NCI-H748 (cell line): ENCODE data around the gene HOXA3.

Experiments used
- DNase-seq: peaks from one replicate; lab custom pipeline; 2025; ENCODE audit not compliant: unreplicated experiment; lab: John Stamatoyannopoulos, UW

HOXA3 gene

DNA sequence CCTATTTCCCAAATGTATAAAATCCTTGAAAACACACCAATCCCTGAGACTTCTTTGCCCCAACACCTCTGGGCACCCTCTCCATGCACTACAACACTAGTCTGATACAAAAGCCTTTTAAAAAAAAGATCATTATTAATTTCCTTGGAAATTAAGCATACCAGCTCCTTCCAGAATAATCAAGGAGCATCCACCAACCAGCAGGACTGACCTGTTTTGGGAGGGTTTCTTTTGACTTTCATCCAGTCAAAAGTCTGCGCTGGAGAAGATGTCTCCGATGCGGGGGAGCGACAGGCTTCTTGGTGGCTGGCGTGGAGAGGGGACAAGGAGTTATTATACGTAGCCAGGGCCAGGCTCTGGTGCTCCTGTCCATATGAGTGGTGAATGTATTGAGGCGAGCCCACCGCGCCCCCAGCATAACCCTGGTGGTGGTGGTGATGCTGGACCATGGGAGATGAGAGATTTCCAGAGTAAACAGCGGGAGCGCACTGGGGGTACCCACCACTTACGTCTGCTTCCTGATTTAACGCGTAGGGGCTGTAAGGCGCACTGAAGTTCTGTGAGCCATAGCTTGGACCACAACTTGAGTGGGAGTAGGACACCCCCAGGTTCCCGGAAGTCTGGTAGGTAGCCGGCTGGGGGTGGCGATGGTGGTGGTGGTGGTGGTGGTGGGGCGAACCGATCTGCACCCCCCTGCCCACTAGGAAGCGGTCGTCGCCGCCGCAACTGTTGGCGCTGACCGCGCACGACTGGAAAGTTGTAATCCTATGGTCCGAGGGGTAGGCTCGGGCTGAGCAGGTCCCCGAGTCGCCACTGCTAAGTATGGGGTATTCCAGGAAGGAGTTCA lies 57.1 kb downstream of the HOXA3 start:
- DNase-seq: no peak

DNA sequence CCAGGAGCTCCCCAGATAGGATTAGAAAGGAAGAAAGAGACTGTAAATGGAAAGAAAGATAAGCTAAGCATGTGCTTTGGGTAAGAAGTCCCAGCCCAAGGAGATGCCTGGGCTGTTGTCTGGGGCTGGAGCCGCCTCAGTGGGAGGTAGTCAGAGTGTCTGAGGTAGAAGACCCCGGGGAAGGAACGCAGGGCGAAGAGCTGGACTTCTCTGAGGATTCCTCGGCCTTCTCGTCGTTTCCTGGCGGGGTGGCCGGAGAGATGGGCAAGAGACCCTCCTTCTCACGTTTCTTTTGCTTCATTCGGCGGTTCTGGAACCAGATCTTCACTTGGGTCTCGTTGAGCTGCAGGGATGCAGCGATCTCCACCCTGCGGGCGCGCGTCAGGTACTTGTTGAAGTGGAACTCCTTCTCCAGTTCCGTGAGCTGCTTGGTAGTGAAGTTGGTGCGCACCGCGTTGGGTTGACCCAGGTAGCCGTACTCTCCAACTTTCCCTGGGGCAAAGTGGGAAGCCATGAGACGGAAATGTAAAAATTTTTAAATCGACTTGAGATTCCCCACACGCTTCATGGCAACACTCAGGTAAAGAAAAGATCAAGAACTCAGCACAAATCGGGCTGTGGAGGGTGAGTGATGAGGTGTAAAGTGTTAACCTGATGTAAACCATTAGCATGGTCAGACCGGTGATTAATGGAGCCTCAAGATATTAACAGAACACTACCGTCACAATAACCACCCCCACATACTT lies 57.9 kb downstream of the HOXA3 start:
- no peak for DNase-seq

DNA sequence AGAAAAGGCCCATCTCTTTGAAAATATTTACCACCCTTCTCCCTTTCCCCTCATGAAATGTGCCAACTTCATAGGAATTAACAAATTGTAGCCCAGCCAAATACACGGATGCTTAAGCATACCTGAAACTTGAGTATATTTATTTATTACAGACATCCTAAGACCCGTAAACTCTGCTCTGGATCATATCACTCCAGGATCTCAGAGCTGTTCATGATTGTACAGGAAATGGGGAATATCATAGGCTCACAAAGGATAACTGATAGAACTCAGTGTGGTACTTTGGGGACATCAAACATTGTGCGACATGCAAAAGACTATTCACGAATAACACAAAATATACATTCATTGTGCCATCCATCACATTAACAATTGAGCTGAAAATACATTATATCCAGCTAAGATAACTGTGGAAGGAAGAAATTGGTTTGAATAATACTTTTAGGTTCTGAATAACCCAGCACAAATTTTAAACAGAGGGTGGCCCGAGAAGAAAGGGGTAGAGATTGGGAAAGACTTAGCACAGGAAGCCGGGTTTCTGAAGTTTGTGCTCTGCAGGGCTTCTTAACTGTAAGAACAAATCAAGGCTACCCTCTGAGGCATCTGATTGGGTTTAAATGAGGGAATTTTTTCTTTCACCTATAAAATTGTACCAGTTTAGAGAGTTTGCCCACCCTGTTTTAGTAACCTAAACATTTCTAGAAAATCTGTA lies 59.0 kb downstream of the HOXA3 start:
- DNase-seq: no peak

DNA sequence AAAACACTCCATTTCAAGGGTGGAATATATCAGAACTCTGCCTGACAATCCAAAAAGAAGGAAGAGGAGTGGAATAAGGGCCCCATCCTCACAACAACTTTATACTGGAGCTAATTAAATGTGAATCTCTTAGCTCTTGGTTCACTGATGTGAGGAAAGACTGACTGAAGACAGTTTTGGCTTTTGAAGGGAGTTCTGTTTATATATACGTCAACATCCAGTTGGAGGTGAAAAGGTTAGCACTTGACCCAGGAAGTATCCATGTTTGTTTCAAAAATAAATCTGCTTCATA lies 59.6 kb downstream of the HOXA3 start:
- DNase-seq: no peak

GRCh38 chr7:27091941-27092818 lies 60.2 kb downstream of the HOXA3 start:
- DNase-seq: no peak

GRCh38 chr7:27091105-27091504 lies 61.3 kb downstream of the HOXA3 start:
- DNase-seq: peak; percentile 80

DNA sequence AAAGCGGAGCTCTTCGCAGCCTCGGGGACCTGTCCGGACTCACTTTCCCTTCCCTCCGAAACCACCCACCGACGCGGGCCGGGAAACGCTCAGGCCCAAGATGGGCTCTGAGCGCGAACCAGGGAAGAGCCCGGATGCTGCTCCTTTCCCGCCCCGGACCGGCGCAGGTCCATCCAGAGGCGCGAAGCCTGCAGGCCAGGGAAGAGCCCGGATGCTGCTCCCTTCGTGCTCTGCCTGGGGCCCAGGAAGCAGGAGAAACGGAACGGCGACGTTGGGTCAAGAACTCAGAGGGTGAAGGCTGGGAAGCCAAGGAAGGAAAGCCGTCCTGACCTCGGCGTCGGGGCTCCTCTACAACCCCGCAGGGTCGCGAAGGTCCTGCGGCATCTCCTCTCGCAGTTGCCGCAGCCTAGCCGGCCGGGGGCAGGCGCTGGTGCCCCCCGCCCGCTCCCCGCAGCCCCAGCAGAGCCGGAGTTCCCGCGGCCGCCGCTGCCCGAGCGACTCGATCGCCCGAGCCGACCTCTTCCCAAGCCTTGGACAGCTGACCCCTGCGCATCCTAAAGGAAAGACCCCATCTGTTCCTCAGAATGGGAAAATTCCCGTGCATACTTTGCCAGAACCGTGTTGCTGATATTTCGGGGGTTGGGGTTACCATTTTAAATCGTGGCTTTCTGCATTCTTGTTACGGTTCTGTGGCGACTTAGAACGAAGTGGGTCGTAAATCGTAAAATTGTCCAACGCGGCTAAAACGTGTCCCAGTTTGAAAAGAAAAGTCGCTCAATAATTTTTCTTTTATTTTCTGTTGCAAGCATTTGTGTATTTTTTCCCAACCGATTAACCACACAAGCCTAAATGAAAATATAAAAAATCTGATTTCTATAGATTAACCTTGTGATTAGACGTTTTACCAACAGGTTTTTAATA lies 64.1 kb downstream of the HOXA3 start:
- no peak for DNase-seq

DNA sequence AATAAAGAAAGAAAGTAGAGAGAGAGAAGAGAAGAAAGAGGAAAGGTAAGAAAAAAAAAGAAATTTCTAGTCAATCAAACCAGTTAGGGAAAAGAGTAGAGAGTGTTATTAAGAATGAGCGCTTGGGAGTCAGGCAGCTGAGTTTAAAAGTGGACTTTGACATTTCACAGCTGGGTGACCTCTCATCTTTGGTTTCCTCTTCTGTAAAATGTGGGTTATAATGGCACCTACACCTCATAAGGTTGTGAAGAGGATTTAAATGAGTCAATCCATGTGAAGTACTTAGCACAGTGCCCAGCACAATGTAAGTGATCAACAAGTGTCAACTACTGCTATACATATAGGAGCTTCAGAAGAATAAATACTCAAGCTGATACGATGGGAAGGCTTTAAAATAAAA lies 68.7 kb downstream of the HOXA3 start:
- no peak for DNase-seq

DNA sequence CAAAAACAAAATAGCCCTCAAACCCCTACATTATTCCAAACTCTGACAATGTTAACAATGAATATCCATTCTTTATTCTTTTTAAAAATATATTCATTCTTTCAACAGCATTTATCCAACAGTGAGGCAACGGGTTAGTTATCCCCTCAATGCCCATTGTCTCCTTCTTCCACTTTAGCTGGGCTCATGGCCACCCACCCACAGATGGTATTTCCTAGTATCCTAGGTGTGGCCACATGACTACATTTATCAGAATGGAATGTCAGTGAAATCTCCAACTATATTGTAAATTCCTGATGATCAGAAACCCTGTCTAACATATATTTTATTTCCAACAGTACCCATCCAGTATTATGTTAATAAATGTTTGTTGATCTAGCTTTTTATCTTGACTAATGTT lies 70.2 kb downstream of the HOXA3 start:
- no peak for DNase-seq

DNA sequence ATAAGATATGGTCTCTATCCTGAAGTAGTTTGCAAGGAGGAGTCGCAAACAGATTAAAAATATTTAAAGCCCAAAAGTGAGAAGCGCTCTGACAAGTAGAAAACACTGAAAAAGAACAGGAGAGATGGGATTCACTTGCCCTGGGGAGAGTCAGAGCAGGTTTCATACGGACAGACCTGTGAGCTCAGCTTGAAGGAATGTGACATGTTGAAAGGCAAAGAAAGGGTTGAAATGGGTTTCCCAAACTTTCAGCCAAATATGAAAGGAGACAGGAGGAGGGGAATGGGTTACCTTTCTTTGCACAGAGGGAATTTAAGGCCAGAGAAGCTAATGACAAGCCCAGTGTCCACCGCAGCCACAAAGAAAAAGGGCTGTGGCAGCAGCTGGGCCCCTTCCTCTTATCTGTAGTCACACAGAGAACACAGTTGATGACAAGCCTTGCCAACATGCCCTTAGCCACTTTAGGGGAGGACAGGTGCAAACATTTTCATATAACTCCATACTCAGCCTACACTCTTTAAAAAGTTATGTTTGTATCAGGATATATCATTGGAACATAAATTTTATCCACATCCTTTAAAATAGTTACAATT lies 71.4 kb downstream of the HOXA3 start:
- no peak for DNase-seq

DNA sequence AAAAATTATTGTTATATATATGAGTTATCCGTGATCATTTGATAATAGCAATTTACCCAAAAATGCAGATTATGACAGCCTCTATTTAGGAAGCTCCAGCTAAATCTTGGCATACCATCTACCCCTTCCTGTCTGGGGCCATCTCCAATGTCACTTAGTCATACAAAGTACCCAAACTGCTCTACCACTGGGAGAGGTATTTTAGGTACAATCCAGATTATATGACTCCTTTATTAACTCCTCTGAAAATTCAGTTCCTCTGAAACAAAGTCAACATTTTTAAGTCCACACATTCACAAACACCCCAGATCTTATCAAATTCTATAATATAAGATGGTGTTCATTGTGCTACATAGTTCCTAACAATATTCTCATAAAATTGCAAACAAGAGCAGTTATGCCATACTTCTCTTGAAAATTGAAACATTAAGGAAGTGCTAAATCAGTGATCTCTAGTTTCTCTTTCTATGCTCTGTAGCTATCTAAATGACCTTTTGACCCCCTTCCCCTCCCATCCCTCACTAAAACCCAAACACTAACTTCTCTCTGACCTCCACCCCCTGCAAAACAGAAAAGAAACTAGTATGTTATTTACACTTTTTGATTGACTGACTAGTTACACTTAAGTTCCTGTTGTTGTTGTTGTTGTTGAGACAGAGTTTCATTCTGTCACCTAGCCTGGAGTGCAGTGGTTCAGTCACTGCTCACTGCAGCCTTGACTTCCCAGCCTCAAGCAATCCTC lies 73.0 kb downstream of the HOXA3 start:
- no peak for DNase-seq

DNA sequence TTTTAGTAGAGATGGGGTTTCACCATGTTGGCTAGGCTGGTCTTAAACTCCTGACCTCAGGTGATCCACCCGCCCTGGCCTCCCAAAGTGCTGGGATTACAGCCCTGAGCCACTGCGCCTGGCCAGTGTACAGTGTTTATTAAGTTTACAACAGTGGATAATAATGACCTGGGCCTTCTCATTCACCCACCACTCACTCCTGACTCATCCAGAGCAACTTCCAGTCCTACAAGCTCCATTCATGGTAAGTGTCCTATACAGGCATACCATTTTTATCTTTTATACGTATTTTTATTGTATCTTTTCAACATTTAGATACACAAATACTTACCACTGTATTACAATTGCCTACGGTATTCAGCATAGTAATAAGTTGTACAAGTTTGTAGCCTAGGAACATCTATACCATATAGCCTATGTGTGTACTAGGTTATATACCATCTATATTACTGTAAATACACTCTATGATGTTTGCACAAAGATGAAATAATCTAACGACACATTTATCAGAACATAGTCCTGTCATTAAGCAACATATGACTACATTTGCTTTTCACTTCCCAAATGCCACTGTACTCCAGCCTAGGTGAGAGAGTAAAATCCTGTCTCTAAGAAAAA lies 73.7 kb downstream of the HOXA3 start:
- DNase-seq: no peak

- no peak for DNase-seq
Observed at GRCh38 chr7:27073076-27073475, 79.3 kb downstream of the HOXA3 start.

DNA sequence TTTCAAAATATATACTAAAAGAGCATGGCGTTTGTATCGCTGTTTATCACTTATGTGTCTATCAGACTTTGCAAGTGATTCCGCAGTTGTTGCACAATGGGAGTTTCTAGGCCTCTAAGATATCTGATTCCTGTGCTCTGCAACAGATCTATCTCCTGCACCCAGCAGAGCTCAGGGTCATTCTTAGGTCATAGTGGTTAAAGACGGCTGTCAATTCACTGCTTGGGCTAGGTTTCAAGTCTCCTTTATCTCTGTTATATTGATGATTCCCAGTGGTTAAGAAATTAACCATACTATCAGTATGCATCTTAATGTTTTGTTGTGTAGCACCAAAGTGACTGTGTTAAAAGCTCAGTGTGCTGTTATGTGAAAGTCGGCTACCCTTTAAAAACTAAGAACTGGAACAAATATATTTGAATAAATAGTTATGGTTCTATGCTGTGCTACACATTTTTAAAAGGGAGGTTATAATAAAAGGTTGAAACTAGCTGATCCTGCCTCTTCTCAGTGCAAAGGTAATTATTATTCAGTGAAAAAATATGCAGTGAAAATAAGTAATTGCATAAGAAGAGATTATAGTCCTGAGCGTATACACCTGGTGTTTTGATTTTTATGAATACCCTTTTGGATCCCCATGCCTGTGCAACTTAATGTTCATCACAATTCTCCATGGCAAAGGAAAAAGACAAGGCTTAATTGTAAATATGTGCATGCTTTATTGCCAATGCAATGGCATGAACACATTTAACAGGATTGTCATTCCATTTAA lies 80.6 kb downstream of the HOXA3 start:
- no peak for DNase-seq

- DNase-seq: no peak
Observed at GRCh38 chr7:27068259-27068658, 84.1 kb downstream of the HOXA3 start.

- DNase-seq: no peak
Observed at GRCh38 chr7:27066148-27066547, 86.2 kb downstream of the HOXA3 start.

GRCh38 chr7:27065709-27066108 lies 86.7 kb downstream of the HOXA3 start:
- DNase-seq: no peak

DNA sequence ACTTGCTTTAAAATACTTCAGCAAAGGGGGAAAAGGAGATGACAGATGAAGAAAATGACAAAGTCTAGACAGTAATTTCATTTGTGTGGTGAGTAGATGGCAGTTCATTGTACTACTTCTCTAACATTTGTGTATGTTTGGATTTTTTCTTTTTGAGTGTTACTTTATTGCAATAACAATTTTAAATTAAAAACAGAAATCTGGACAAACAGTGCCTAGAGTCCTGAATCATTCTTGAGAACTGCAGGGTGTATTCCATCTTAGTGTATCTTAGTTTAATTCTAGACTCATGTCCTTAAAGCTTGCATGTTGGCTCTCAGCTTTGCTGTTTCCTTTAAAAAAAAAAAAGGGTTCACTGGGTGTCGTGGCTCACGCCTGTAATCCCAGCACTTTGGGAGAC lies 87.7 kb downstream of the HOXA3 start:
- no peak for DNase-seq
